Tibial artery (tissue), 4 donors: ENCODE measurements around the gene TEDC1.
A peak's percentile ranks its signal among the peaks of the same experiment; 100 is the strongest.

Experiments
- DNase-seq, 2 donors: peaks; one replicate each; pipeline ENCODE4 v3.0.0-alpha.2; 2019
- H3K27ac ChIP-seq, 2 donors: fragments of 200-600 bp; sonication (generic) in 1 of 2; 1 replicate in 1 of 2; 2 replicates in 1 of 2; pipeline ENCODE4 v1.5.1; 2018 to 2019; ENCODE audit warnings: mild to moderate bottlenecking in 1 of 2
- H3K27me3 ChIP-seq, 2 donors: fragments of 200-600 bp; sonication (generic) in 1 of 2; one replicate each; pipeline versions ENCODE4 v1.5.1 to v1.6.0; 2016 to 2019
- H3K36me3 ChIP-seq, 3 donors: fragments of 200-600 bp; sonication (generic) in 2 of 3; one replicate each; pipeline ENCODE4 v1.5.1; 2016 to 2019; ENCODE audit warnings: mild to moderate bottlenecking in 2 of 3
- H3K4me1 ChIP-seq, 4 donors: fragments of 200-600 bp; sonication (generic) in 2 of 4; 1 replicate in 3 of 4; 2 replicates in 1 of 4; pipeline ENCODE4 v1.5.1; 2016 to 2019
- H3K4me3 ChIP-seq, 2 donors: fragments of 200-600 bp; sonication (generic) in 1 of 2; 1 replicate in 1 of 2; 2 replicates in 1 of 2; pipeline ENCODE4 v1.5.1; 2018 to 2019; ENCODE audit warnings: mild to moderate bottlenecking in 2 of 2
- H3K9me3 ChIP-seq, 3 donors: fragments of 200-600 bp; sonication (generic) in 1 of 3; one replicate each; pipeline ENCODE4 v1.5.1; 2016 to 2019
- intact Hi-C: fragments of 100-400 bp; cut with DNase I; formaldehyde crosslinking; loops from one replicate; pipeline ENCODE4 v1.15.0; 2023; ENCODE audit warnings: low total_unique reads
- TF ChIP-seq, protein P1 (sequence below), 2 experiments: fragments of 200-600 bp in 1 of 2; fragments of 450-650 bp in 1 of 2; IDR thresholded peaks; one replicate each; pipeline ENCODE4 v1.5.1; 2017 to 2019; ENCODE audit warnings: antibody characterized with exemption in 2 of 2, mild to moderate bottlenecking in 1 of 2, moderate library complexity in 1 of 2

TEDC1 gene

GRCh38 chr14:105466531-105467248, 24.4 kb upstream of the TEDC1 start:
- no peak for DNase-seq
- Histone ChIP-seq H3K9me3 (no peaks in the 10 kb centered on the region), H3K36me3 (peaks cover 17 to 68% (median 58%) of the 10 kb centered on the region in 3 donors), H3K4me3 (no peak overlapping the region), H3K27me3 (no peaks in the 10 kb centered on the region), H3K27ac (peak overlapping the region; percentile 97 to 98), H3K4me1 (peaks cover 0 to 67% (median 45%) of the 10 kb centered on the region in 4 donors)
- intact Hi-C loops = no loop called here
- TF ChIP-seq, protein P1, sequence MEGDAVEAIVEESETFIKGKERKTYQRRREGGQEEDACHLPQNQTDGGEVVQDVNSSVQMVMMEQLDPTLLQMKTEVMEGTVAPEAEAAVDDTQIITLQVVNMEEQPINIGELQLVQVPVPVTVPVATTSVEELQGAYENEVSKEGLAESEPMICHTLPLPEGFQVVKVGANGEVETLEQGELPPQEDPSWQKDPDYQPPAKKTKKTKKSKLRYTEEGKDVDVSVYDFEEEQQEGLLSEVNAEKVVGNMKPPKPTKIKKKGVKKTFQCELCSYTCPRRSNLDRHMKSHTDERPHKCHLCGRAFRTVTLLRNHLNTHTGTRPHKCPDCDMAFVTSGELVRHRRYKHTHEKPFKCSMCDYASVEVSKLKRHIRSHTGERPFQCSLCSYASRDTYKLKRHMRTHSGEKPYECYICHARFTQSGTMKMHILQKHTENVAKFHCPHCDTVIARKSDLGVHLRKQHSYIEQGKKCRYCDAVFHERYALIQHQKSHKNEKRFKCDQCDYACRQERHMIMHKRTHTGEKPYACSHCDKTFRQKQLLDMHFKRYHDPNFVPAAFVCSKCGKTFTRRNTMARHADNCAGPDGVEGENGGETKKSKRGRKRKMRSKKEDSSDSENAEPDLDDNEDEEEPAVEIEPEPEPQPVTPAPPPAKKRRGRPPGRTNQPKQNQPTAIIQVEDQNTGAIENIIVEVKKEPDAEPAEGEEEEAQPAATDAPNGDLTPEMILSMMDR (IDR thresholded peaks at IDR 0.05) = no peak

GRCh38 chr14:105467249-105467941, 23.7 kb upstream of the TEDC1 start:
- H3K9me3 ChIP-seq = no peaks in the 10 kb centered on the region
- peaks cover 17 to 61% (median 51%) of the 10 kb centered on the region in 3 donors for H3K36me3 ChIP-seq
- no peak overlapping the region for H3K4me3 ChIP-seq
- H3K27ac ChIP-seq = peak overlapping the region; percentile 97 to 98
- intact Hi-C loops = no loop called here
- H3K4me1 ChIP-seq = peaks cover 4 to 74% (median 52%) of the 10 kb centered on the region in 4 donors
- H3K27me3 ChIP-seq = no peaks in the 10 kb centered on the region
- no peak for DNase-seq
- TF ChIP-seq, protein P1 (IDR thresholded peaks at IDR 0.05) = no peak

- intact Hi-C loops = no loop called here
Measured at GRCh38 chr14:105467942-105468471, 23.0 kb upstream of the TEDC1 start.

GRCh38 chr14:105468621-105469241, 22.3 kb upstream of the TEDC1 start:
- Histone ChIP-seq H3K4me1 (peaks cover 12 to 87% (median 65%) of the 10 kb centered on the region in 4 donors), H3K4me3 (no peak overlapping the region), H3K27ac (peak overlapping the region; percentile 97 to 98), H3K9me3 (no peaks in the 10 kb centered on the region), H3K36me3 (peaks cover 10 to 47% (median 38%) of the 10 kb centered on the region in 3 donors), H3K27me3 (no peaks in the 10 kb centered on the region)
- DNase-seq = peak in 1 of 2 donors; percentile 92
- TF ChIP-seq, protein P1 (IDR thresholded peaks at IDR 0.05) = peak in 1 of 2 experiments; percentile 16
- intact Hi-C loops = no loop called here

More at GRCh38 chr14:105467942-105468471, 23.0 kb upstream of the TEDC1 start:
- no peak overlapping the region for H3K4me3 ChIP-seq
- TF ChIP-seq, protein P1 (IDR thresholded peaks at IDR 0.05) = no peak
- H3K27me3 ChIP-seq = no peaks in the 10 kb centered on the region
- peaks cover 17 to 55% (median 45%) of the 10 kb centered on the region in 3 donors for H3K36me3 ChIP-seq
- DNase-seq = no peak
- peak overlapping the region; percentile 97 to 98 for H3K27ac ChIP-seq
- no peaks in the 10 kb centered on the region for H3K9me3 ChIP-seq
- peaks cover 6 to 80% (median 58%) of the 10 kb centered on the region in 4 donors for H3K4me1 ChIP-seq
